GM12873 (cell line): ENCODE measurements around the gene NRL.

ENCODE experiments used
- TF ChIP-seq, protein P1 (sequence below): IDR thresholded peaks from 2 replicates; pipeline ENCODE4 v1.5.1; 2012; ENCODE audit warnings: low read depth, mild to moderate bottlenecking, moderate library complexity, low read length, control low read depth; ENCODE audit not compliant: insufficient read depth; ENCODE audit errors: missing control alignments

NRL gene

DNA sequence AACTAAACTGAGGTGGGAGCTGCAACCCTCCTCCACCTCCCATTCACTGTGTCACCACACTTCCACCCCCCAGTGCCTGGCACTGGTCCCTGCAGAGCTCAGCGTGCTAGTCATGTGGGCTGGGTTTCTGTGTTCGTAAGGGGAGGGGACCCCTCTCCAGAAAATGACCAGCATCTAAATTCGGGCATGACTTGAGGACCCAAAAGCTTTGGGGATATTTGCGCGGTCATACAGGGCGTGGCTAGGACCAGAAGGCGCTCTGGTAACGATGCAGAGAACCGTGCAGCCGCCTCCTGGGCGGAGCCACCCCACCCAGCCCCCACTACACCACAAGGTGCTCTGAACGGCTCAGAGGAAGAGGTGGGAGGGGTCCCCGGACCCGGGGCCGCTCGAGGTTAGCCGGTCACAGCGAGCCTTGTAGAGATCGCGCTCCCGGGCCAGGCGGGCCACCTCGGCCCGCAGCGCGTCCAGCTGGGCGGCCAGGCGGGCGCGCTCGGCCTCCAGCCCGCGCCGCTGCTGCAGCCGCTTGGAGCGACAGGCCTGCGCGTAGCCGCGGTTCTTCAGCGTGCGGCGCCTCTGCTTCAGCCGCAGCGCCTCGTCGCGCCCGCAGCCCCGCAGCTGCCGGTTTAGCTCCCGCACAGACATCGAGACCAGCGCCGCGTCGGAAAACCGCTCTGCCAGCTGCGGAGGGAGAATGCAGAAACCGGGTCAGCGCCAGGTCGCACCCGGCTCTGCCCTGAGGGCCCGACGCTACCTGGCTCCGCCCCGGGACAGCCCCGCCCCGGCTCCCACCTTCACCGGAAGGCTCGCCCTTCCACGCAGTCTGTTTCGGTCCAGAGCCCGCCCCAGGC lies 33.6 kb downstream of the NRL start:
- TF ChIP-seq, protein P1, sequence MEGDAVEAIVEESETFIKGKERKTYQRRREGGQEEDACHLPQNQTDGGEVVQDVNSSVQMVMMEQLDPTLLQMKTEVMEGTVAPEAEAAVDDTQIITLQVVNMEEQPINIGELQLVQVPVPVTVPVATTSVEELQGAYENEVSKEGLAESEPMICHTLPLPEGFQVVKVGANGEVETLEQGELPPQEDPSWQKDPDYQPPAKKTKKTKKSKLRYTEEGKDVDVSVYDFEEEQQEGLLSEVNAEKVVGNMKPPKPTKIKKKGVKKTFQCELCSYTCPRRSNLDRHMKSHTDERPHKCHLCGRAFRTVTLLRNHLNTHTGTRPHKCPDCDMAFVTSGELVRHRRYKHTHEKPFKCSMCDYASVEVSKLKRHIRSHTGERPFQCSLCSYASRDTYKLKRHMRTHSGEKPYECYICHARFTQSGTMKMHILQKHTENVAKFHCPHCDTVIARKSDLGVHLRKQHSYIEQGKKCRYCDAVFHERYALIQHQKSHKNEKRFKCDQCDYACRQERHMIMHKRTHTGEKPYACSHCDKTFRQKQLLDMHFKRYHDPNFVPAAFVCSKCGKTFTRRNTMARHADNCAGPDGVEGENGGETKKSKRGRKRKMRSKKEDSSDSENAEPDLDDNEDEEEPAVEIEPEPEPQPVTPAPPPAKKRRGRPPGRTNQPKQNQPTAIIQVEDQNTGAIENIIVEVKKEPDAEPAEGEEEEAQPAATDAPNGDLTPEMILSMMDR = no peak

DNA sequence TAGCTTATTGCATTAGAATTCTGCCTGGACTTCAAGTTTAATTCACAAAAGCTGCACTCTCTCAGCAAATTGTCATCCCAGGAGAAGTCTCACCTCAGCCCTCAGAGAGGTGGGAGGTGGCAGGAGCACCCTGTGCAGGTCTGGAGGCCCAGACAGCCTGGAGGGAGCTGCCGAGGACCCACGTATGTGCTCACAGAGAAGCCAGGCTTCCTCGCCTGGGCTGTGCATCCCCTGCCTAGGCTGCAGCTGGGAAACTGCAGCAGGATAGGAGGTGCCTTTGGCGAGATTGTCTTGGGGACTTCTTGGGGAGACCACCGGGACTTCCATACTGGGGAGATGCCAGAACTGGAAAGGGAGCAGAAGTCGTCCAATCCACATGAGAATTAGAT lies 34.6 kb downstream of the NRL start:
- TF ChIP-seq, protein P1 = no peak

DNA sequence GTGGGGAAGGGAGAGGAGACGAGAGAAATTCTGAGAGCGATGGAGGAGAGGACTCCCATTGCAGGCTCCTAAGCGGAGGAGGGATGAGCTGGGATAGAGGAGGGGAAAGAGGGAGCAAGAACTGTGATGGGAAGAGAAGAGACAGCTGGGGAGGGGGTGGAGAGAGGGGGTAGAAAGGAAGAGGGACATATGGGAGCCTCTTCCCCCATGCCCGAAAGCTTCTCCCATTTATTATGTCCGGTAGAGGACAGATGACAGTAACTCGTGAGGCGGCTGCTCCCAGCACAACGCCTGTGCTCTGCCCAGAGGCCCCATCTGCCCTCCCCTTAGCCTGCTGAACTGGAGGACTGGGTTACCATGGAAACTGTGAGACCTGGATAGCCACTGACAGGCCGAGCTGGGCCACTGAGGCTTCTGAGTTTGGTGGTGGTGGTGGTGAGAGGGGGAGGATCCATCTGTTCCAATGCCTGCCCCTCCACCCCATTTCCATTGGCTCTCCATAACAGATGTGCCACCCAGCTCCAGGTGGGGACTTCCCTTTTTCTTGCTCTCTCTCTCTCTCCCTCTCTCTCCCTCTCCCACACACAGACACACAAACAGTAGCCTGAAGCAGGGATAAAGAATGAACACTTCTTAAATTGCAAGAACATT lies 35.1 kb downstream of the NRL start:
- TF ChIP-seq, protein P1 = no peak

DNA sequence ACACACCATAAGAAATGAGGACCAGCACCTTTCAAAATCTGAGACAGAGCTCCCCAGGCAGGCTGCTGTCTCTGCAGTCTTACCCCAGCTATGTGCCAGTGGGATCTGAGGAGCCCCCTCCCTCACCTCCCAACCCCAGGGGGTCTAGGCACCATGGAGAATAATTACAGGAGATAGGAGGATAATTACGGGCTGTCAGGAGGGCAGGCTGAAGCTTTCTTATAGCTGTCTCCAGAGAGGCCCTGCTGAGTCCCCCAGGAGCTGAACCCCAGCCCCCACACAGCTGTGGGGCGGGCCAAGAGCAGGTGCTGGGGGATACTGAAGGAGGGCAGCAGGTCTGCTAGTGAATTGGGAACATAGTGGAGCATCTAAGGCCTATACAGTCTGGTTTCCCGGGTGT lies 36.6 kb downstream of the NRL start:
- TF ChIP-seq, protein P1 = no peak

DNA sequence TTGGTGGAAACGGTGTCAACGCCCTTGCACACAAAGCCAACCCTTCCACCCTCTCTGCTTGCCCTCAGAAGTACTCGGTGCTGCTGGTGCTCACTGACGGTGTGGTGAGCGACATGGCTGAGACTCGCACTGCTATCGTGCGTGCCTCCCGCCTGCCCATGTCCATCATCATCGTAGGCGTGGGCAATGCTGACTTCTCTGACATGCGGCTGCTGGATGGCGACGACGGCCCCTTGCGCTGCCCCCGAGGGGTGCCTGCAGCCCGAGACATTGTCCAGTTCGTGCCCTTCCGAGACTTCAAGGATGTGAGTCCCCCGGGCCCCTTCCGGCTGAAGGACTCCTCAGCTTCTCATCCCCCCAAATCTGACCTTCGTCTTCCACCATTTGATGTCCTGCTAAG lies 37.7 kb downstream of the NRL start:
- TF ChIP-seq, protein P1 = no peak

DNA sequence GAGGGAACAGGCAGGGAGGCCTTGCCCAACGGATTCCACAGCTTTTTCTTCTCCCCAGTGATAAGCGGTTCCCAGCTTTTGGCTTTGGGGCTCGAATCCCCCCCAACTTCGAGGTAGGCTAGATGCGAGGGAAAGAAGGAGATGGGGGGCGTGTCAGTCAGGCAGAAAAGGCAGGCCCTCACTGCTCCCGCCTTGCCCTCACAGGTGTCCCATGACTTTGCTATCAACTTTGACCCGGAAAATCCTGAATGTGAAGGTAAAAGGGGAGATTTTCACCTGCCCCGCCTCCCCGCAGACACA lies 38.5 kb downstream of the NRL start:
- TF ChIP-seq, protein P1 = no peak

DNA sequence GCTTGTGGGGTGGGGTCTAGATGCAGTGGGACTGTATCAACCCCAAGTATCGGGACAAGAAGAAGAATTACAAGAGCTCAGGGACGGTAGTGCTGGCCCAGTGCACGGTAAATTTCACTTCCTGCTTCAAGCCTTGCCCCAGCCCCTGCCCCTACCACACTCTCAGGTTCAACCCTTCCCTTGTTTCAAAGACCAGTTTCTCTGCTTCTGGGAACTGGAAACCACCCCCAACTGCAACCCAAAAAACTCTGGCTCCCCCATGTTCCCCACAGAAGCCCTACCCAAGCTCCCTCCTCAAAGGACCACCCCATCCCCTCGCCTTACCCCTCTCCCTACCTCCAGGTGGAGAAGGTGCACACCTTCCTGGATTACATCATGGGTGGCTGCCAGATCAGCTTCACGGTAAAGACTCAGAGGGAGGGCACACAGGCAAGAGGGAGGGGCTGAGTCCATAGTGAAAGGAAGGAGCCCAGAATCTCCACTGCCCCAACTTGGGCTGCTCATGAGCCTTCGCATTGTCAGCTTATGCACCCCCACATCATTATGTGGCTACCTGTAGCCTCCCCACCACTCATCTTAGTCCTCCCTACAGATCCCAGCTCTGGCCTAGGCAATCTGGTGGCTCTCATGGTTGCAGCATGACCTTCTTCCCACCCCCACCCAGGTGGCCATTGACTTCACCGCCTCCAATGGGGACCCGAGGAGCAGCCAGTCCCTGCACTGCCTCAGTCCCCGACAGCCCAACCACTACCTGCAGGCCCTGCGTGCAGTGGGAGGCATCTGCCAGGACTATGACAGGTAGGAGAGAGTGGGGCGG lies 39.1 kb downstream of the NRL start:
- TF ChIP-seq, protein P1 = no peak
